WERI-Rb-1 (cell line): Measurements from ENCODE around the gene CIITA.
"Not testable (repeated sequence)": the region's sequence is repeated elsewhere in the genome, so short reads cannot be mapped to it uniquely, and the experiment has no call there.

Experiments
- DNase-seq: peaks from one replicate; pipeline ENCODE4 v3.0.0-alpha.2; 2020
- H3K27ac ChIP-seq: fragments of 250-450 bp; sonication (Bioruptor Pico); 2 replicates; pipeline ENCODE4 v1.5.1; 2020; ENCODE audit warnings: mild to moderate bottlenecking, moderate library complexity
- H3K27me3 ChIP-seq: fragments of 250-450 bp; sonication (Bioruptor Pico); 2 replicates; pipeline ENCODE4 v1.5.1; 2021; ENCODE audit warnings: mild to moderate bottlenecking, low read depth, moderate library complexity; ENCODE audit not compliant: insufficient read depth, severe bottlenecking
- H3K36me3 ChIP-seq: fragments of 250-450 bp; sonication (Bioruptor Pico); 2 replicates; pipeline ENCODE4 v1.5.1; 2020; ENCODE audit warnings: mild to moderate bottlenecking, moderate library complexity
- H3K4me3 ChIP-seq: 2 replicates; pipeline ENCODE4 v1.5.1; 2011; ENCODE audit warnings: low read depth, mild to moderate bottlenecking, control low read depth, low read length
- H3K9me3 ChIP-seq: fragments of 250-450 bp; sonication (Bioruptor Pico); 2 replicates; pipeline ENCODE4 v1.5.1; 2021; ENCODE audit warnings: mild to moderate bottlenecking, moderate library complexity; ENCODE audit not compliant: severe bottlenecking
- TF ChIP-seq, protein P1 (sequence below): IDR thresholded peaks from 2 replicates; pipeline ENCODE4 v1.5.1; 2011; ENCODE audit warnings: low read depth, mild to moderate bottlenecking, control low read depth, inconsistent platforms, low read length

CIITA gene

GRCh38 chr16:10926094-10926493 is 49.1 kb downstream of the CIITA start:
- H3K36me3 ChIP-seq: 0 out of 2 replicates have a peak, but pooled peaks cover 2% of the 10 kb centered on the region
- no peak overlapping the region for H3K27ac ChIP-seq
- H3K9me3 ChIP-seq: no peaks in the 10 kb centered on the region
- no peak overlapping the region for H3K4me3 ChIP-seq
- no peak for DNase-seq
- H3K27me3 ChIP-seq: no peaks in the 10 kb centered on the region
- TF ChIP-seq, protein P1, sequence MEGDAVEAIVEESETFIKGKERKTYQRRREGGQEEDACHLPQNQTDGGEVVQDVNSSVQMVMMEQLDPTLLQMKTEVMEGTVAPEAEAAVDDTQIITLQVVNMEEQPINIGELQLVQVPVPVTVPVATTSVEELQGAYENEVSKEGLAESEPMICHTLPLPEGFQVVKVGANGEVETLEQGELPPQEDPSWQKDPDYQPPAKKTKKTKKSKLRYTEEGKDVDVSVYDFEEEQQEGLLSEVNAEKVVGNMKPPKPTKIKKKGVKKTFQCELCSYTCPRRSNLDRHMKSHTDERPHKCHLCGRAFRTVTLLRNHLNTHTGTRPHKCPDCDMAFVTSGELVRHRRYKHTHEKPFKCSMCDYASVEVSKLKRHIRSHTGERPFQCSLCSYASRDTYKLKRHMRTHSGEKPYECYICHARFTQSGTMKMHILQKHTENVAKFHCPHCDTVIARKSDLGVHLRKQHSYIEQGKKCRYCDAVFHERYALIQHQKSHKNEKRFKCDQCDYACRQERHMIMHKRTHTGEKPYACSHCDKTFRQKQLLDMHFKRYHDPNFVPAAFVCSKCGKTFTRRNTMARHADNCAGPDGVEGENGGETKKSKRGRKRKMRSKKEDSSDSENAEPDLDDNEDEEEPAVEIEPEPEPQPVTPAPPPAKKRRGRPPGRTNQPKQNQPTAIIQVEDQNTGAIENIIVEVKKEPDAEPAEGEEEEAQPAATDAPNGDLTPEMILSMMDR: no peak

DNA sequence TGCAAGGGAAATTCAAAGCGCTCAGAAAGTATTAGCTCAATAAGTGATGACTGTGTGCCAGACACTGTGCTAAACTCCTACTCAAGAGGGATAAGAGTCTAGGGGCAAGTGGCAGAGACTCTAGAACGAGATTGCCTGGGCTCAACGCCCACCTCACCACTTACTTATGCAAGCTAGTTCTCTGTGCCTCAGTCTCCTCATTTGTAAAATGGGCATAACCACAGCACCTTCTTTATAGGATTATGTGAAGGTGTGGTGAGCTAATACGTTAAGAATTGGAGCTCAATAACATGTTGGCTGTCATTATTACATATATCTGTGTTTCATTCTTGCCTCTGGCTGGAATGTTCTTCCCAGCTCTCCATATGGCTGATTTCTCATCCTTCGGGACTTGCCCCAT is 49.9 kb downstream of the CIITA start:
- no peak overlapping the region for H3K27ac ChIP-seq
- H3K4me3 ChIP-seq: no peak overlapping the region
- TF ChIP-seq, protein P1: no peak
- no peak for DNase-seq
- no peaks in the 10 kb centered on the region for H3K27me3 ChIP-seq
- H3K9me3 ChIP-seq: no peaks in the 10 kb centered on the region
- 0 out of 2 replicates have a peak, but pooled peaks cover 2% of the 10 kb centered on the region for H3K36me3 ChIP-seq

DNA sequence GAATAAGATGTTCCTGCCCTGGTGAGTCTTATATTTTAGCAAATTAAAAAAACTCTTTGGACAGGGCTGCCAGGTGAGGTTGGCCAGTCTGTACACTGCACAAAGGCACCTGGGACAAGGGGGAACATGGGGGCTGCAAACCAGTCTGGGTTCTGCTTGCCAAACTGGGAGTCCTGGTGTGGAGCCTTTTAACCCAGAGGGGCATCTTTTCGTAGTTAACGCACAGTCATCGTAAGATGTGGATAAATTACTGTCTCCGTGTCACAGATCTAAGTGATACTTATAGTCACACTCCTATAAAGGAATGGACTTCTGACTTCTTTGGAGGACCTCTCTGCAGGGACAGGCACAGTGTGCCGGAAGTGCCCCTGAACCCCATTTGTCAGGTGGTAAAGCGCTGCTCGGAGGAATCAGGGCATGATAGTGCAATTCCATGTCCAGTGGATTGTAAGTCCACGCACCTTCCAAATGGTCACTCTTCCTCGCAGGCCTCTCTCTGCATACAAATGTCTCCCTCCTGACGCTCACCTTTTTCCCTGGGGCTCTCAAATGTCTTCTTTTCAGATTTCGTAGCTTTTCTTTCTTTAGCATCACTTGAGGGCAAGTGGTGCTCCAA is 50.6 kb downstream of the CIITA start:
- Histone ChIP-seq H3K27me3 (no peaks in the 10 kb centered on the region), H3K27ac (no peak overlapping the region), H3K36me3 (0 out of 2 replicates have a peak, but pooled peaks cover 2% of the 10 kb centered on the region), H3K9me3 (no peaks in the 10 kb centered on the region), H3K4me3 (no peak overlapping the region)
- DNase-seq: no peak
- TF ChIP-seq, protein P1: no peak

- not testable (repeated sequence) for DNase-seq, H3K27ac ChIP-seq, H3K27me3 ChIP-seq, H3K4me3 ChIP-seq, H3K9me3 ChIP-seq
- H3K36me3 ChIP-seq: peaks cover 10% of the 10 kb centered on the region
Observed at GRCh38 chr16:10929097-10929496, 52.1 kb downstream of the CIITA start.

DNA sequence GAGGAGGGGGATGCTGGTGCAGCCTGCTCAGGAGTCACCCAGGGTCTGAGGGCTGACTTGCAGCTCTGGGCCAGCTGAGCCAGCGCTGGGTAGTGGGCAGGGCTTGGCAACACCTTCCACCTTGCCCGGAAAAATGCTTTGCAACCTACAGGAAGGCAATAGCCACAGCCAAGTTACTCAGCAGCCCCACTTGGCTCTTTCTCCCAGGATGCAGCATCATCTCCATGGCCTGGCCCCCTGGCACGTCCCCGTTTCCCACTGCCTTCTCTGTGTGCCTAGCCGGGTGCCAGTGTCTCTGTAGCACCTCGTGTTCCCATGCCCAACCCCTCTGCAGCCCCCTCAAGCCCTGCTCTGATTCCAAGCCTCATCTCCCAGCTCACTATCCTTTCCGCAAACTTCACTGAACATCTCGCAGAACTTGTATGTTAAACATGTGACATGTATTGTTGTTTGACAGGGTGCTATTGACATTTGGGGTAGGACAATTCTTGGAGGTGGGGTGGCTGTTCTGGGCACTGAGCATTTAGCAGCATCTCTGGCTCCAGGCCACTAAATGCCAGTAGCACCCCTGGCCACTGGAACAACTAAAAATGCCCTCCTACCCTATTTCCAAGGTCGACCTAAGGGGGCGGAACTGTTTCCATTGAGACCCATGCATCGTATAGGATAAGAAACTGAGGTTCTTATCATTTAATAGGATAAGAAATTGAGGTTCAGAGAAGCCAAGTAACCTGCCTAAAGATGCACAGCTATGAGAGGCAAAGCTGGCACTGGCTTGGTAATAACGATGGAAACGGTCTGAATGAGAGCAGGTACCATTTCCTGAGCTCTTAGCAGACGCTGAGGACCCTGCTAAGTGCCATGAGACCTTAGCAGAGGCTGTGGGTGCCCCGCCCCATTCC is 53.1 kb downstream of the CIITA start:
- H3K27me3 ChIP-seq: no peaks in the 10 kb centered on the region
- no peak overlapping the region for H3K27ac ChIP-seq
- H3K9me3 ChIP-seq: no peaks in the 10 kb centered on the region
- TF ChIP-seq, protein P1: no peak
- H3K4me3 ChIP-seq: no peak overlapping the region
- no peak for DNase-seq
- peaks cover 12% of the 10 kb centered on the region for H3K36me3 ChIP-seq

DNA sequence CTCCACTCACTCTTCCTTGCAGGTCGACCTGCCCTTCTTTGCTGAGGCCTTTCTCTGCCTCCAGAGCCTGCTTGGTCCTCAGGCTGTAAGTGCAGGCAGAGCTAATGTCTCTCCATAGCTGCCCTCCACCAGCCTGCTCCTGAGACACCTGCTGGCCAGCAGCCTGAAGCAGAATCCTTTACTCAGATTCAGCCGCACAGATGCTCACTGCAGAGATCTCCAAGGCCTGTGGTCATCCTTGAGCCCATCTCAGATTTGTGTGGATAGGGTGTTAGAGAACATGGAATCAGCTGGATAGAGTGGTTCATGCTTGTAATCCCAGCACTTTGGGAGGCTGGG is 53.7 kb downstream of the CIITA start:
- no peak overlapping the region for H3K27ac ChIP-seq
- TF ChIP-seq, protein P1: peak; percentile 42
- DNase-seq: no peak
- H3K27me3 ChIP-seq: no peaks in the 10 kb centered on the region
- peaks cover 13% of the 10 kb centered on the region for H3K36me3 ChIP-seq
- H3K9me3 ChIP-seq: no peaks in the 10 kb centered on the region
- H3K4me3 ChIP-seq: no peak overlapping the region
